ENCODE data around the gene SPPL2B.

- TF ChIP-seq POLR2AphosphoS5 (IDR thresholded peaks at IDR 0.05) (peak; percentile 7 to 81 (median 45)), CTCF (IDR thresholded peaks at IDR 0.05) (no peak), EP300 (IDR thresholded peaks at IDR 0.05; ENCODE audit: low read depth) (no peak), POLR2A (IDR thresholded peaks at IDR 0.05) (no peak)
Measured at GRCh38 chr19:2327773-2328400, 597 bp upstream of the SPPL2B start.
